ENCODE data around the gene TBC1D8B.
"Not testable (repeated sequence)": the region's sequence is repeated elsewhere in the genome, so short reads cannot be mapped to it uniquely, and the experiment has no call there.

TBC1D8B gene
- 0.49 to 7.7 (median 4.2) reads per million in 17 experiments for total RNA-seq

- peak; percentile 70 to 84 (median 82) for DNase-seq
Measured at GRCh38 chrX:106802388-106803275, at the start of gene TBC1D8B. Gene TBC1D8B (plus strand): TSS chrX:106802673. CDS start chrX:106802854, 181 bp downstream.

DNA sequence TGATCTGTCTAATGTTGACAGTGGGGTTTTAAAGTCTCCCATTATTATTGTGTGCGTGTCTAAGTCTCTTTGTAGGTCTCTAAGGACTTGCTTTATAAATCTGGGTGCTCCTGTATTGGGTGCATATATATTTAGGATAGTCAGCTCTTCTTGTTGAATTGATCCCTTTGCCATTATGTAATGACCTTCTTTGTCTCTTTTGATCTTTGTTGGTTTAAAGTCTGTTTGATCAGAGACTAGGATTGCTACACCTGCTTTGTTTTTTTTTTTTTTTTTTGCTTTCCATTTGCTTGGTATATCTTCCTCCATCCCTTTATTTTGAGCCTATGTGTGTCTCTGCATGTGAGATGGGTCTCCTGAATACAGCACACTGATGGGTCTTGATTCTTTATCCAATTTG lies 33.2 kb upstream of the TBC1D8B start:
- DNase-seq, result not testable (repeated sequence)

DNA sequence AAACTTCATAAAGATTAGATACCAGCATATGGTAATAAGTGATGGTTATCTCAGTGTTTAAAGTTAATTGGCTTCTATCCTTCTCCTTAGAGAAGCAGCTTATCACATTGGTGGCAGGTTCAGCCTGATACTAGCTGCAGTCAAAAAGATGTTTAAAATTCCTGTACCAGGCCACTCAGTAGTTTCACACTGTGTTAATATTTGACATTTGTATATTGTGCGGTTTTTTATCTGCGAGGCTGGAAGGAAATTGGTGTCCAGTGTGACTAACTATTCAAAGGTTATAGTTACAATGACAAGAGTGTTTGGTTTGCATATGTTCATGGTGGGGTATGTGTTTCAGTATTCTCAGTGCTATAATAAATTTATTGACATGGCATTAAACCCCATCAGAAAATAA lies 27.5 kb upstream of the TBC1D8B start:
- DNase-seq, result no peak

DNA sequence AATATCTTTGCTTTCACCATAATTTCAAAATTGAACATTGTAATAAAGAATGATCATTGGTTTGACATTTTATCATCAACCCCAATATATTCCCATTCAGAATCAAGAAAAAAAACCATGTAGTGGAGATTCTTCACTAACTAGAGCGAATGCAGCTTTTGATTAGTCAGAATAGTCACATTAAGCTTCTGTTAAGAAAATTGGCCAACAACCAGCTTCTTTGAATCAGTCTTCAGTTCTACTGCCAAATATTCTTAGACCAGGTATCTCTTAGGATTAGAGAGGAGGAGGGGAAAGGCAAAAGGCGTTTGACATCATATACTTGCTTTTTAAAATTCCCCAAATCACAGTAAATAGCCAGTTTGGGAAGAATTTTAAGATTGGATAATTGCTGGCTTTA lies 22.2 kb upstream of the TBC1D8B start:
- no peak for DNase-seq

DNA sequence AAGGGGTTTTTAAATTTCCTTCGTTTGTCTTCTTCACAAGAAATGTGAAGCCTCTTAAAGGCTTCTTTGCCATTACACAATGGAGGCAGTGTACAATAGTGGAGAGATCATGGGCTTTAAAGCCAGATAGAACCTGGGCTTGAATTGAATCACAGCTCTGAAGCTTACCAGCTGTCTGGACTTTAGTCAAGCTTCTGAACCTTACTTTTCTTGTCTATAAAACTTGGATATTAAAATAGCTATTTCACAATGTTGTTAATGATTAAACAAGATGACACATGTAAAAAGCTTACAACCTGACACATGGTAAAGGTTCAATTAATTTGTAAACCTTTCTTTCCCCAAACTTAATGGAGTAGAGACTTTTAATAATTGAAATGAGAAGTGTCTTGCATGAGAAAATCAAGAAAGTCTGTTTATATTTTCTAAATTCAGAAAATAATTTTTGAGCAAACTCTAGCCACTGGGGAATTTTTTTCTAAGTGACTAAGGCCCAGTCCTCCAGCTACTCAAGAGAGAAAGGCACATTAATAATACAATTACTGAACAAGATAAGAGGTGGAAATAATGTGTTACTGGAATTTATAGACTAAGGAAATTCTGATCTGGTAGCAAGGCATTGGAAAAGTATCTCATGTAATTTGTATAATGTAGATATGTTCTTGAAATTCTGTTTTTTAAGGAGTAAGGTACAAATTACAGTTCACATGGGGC lies 21.7 kb upstream of the TBC1D8B start:
- no peak for DNase-seq

DNA sequence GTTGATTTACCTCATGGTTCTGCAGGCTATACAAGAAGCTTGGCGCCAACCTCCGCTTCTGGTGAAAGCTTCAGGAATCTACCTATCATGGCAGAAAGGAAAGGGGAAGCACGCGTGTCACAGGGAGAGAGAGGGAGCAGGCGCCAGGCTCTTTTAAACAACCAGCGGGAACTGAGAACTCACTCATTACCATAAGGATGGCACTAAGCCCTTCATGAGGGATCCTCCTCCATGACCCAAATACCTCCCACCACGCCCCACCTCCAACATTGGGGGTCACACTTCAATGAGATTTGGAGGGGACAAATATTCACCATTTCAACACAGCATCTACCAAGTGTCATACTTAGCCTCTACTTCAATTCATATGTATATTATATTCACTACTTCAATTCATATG lies 18.8 kb upstream of the TBC1D8B start:
- no peak for DNase-seq

DNA sequence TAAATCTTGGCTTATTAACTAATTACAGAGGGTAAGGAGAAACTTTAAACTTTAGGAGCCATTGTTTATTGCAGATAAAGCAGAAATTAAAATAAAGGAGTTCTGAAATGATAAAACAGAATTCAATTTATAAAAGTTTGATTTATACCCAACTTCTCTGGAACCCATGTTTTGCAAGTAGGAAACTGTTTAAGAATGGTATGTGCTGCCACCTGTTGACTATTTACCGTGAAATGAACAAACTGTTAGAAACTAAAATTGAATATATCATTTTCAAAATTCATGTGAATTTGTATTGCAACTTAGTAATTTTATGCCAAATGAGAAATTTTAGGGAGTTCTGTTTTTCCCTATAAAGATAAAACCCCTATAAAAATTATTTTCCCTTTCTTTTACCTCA lies 11.0 kb upstream of the TBC1D8B start:
- peak in 1 of 4 experiments; percentile 15 for DNase-seq

DNA sequence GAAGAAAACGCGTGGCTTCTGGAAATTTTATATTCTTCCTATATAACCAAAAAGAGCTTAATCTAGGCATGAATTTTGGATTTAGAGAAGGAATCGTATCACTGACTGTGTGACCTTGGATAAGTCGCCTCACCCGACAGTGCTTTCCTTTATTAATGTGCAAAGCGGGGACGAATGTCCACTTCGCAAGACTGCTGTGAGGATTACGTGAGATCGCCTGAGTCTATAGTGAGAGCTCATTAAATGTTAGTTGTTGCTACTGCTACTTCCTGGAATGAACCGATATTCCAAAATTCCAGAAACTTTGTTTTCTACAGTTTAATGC lies 448 bp upstream of the TBC1D8B start:
- peak in 2 of 4 experiments; percentile 0 to 2 for DNase-seq

GRCh38 chrX:106811131-106811910 lies 8.8 kb downstream of the TBC1D8B start:
- DNase-seq, result no peak

DNA sequence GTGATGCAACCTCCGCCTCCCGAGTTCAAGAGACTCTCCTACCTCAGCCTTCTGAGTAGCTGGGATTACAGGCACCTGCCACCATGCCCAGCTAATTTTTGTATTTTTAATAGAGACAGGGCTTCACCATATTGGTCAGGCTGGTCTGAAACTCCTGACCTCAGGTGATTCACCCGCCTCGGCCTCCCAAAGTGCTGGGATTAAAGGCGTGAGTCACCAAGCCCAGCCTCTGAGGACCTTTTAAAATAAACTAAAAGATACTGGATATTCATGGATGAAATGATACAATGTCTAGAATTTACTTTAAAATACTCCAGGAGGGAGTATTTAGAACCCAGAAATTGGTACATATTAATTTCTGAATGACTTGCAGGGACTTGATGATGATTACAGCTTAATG lies 10.5 kb downstream of the TBC1D8B start:
- not testable (repeated sequence) for DNase-seq

- DNase-seq, result not testable (repeated sequence)
Measured at GRCh38 chrX:106814093-106814492, 11.6 kb downstream of the TBC1D8B start.

GRCh38 chrX:106862972-106863688 lies 60.7 kb downstream of the TBC1D8B start:
- DNase-seq, result peak; percentile 1 to 10 (median 4)

GRCh38 chrX:106863697-106864096 lies 61.2 kb downstream of the TBC1D8B start:
- no peak for DNase-seq

DNA sequence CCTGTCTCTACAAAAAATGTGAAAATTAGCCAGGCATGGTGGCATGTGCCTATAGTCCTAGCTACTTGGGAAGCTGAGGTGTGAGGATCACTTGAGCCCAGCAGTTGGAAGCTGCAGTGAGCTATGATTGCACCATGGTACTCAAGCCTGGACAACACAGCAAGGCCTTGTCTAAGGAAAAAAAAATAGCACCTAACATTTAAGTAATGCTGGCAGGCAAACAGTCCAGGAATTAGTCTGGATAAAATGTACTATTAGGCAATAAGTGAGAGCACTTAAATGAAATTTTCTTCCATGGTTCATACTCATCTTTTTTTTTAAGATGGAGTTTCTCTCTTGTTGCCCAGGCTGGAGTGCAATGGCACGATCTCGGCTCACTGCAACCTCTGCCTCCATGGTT lies 70.3 kb downstream of the TBC1D8B start:
- not testable (repeated sequence) for DNase-seq

- DNase-seq, result peak in 3 of 4 experiments; percentile 21 to 59 (median 38)
Measured at GRCh38 chrX:106874075-106874474, 71.6 kb downstream of the TBC1D8B start.

GRCh38 chrX:106875151-106875550 lies 72.7 kb downstream of the TBC1D8B start:
- no peak for DNase-seq

DNA sequence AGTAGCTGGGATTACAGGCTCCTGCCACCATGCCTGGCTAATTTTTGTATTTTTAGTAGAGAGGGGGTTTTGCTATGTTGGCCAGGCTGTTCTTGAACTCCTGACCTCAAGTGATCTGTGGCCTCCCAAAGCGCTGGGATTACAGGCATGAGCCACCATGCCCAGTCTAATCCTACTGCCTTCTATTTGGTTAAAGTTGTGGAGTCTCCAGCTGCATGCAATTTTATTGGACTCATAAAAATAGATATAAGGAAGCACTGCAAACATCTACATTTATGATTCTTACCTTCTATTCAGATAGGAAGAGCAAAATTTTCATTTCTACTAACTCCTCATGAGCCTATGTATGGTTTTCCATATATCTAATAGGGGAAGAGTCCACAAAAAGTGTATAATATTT lies 87.0 kb downstream of the TBC1D8B start:
- DNase-seq, result no peak

GRCh38 chrX:106891762-106892460 lies 89.4 kb downstream of the TBC1D8B start:
- no peak for DNase-seq

GRCh38 chrX:106894392-106894909 lies 92.0 kb downstream of the TBC1D8B start:
- peak; percentile 32 to 71 (median 57) for DNase-seq

DNA sequence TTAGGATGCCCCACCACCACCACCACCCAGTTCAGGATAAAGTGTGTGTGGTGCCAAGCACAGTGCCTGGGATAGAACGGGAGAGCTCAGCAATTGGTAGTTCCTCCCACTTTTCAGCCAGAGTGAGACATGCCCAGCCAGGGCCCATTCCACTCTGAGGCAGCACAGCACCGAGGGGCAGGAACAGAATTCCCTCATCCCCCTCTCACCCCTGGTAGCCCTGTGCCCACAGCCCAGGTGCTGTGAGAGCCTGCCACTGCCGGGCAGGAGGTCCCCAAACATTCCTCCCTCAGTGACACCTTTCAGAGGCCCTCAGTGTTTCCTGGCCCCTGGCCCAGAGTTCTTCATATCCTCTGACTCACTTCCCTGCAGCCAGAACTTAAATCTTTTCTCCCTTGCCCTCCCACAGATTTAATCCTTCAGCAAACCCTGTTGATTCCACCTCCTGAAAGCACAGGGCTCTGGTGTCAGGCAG lies 92.5 kb downstream of the TBC1D8B start:
- no peak for DNase-seq

DNA sequence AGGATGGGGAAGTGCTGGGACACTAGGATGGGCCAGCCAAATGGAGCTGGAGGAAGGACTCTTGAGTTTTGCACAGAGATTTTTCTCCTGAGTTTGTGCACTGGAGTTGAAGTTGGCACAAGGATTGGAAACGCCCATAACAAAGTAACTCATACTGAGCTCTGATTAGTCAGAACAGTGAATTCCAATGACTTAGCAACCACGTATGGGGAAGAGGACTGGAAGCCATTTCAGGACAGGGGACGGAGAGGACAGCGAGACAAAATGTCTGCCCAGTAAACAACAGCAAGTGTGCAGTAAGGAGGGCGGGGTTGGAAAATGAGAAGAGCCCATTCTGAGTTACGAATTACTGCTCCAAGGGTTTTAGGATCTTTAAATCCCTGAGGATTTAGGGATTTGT lies 94.8 kb downstream of the TBC1D8B start:
- DNase-seq, result no peak
